Sigmoid colon (tissue), 4 donors: ENCODE results near the gene MLLT3.

Experiments used
- CTCF ChIP-seq, 4 experiments: fragments of 450-650 bp in 3 of 4; fragments of 200-600 bp in 1 of 4; IDR thresholded peaks; one replicate each; pipeline ENCODE4 v1.5.1; 2016 to 2019; ENCODE audit warnings: antibody characterized with exemption in 4 of 4, mild to moderate bottlenecking in 3 of 4, moderate library complexity in 2 of 4
- EP300 ChIP-seq, 4 donors: sonication (generic); formaldehyde crosslinking; IDR thresholded peaks; one replicate each; pipeline ENCODE4 v1.6.1; 2017; ENCODE audit warnings: antibody characterized with exemption in 4 of 4
- POLR2A ChIP-seq, 2 donors: fragments of 450-650 bp; IDR thresholded peaks; one replicate each; pipeline ENCODE4 v1.6.1; 2016; ENCODE audit warnings: antibody characterized with exemption in 2 of 2, mild to moderate bottlenecking in 2 of 2, moderate library complexity in 2 of 2
- POLR2AphosphoS5 ChIP-seq, 4 donors: sonication (generic); formaldehyde crosslinking; IDR thresholded peaks; one replicate each; pipeline ENCODE4 v1.6.1; 2017; ENCODE audit warnings: antibody characterized with exemption in 4 of 4

GRCh38 chr9:20569525-20569924 lies 52.8 kb downstream of the MLLT3 start:
- no peak for TF ChIP-seq CTCF (IDR thresholded peaks at IDR 0.05)
- TF ChIP-seq POLR2A (IDR thresholded peaks at IDR 0.05), result no peak
- TF ChIP-seq EP300 (IDR thresholded peaks at IDR 0.05), result no peak
- no peak for TF ChIP-seq POLR2AphosphoS5 (IDR thresholded peaks at IDR 0.05)
